AG09309 (cell line): ENCODE measurements around the gene SMARCB1.

Source experiments
- DNase-seq: peaks from one replicate; pipeline ENCODE4 v3.0.0-alpha.2; 2010; ENCODE audit warnings: low read depth
- H3K4me3 ChIP-seq: 2 replicates; pipeline ENCODE4 v1.5.1; 2011; ENCODE audit warnings: mild to moderate bottlenecking, low read depth, low read length, moderate library complexity; ENCODE audit not compliant: control insufficient read depth
- CTCF ChIP-seq: IDR thresholded peaks from 2 replicates; pipeline ENCODE4 v1.5.1; 2011; ENCODE audit warnings: mild to moderate bottlenecking, low read depth, low read length, inconsistent platforms; ENCODE audit not compliant: insufficient read depth, control insufficient read depth; ENCODE audit errors: missing control alignments

SMARCB1 gene

GRCh38 chr22:23878219-23878618 is 91.5 kb downstream of the SMARCB1 start:
- no peak for DNase-seq
- H3K4me3 ChIP-seq = no peak overlapping the region
- no peak for TF ChIP-seq CTCF

- no peak overlapping the region for H3K4me3 ChIP-seq
- TF ChIP-seq CTCF = no peak
- DNase-seq = no peak
Measured at GRCh38 chr22:23882370-23882769, 95.6 kb downstream of the SMARCB1 start.

GRCh38 chr22:23883658-23884057 is 96.9 kb downstream of the SMARCB1 start:
- TF ChIP-seq CTCF = no peak
- H3K4me3 ChIP-seq = no peak overlapping the region
- no peak for DNase-seq

- TF ChIP-seq CTCF = no peak
- no peak for DNase-seq
Measured at GRCh38 chr22:23884140-23884539, 97.4 kb downstream of the SMARCB1 start.

More at GRCh38 chr22:23884140-23884539, 97.4 kb downstream of the SMARCB1 start:
- no peak overlapping the region for H3K4me3 ChIP-seq
